HEK293T (cell line): Measurements from ENCODE around the gene STPG4.

Source experiments
- CTCF ChIA-PET: fragments of 350-600 bp; formaldehyde crosslinking; extraction: SDS; loops from one replicate; lab custom pipeline; 2021; ENCODE audit warnings: antibody characterized with exemption, inconsistent platforms; lab: Yijun Ruan, JAX
- POLR2A ChIA-PET: fragments of 350-600 bp; formaldehyde crosslinking; extraction: SDS; loops from one replicate; lab custom pipeline; 2020; ENCODE audit warnings: antibody characterized with exemption, inconsistent platforms; lab: Yijun Ruan, JAX
- DNase-seq: peaks from one replicate; pipeline ENCODE4 v3.0.0; 2012; ENCODE audit warnings: mixed read lengths; ENCODE audit errors: extremely low spot score
- ARNT ChIP-seq: fragments of 450-650 bp; IDR thresholded peaks from 2 replicates; pipeline ENCODE4 v1.6.1; 2017; ENCODE audit warnings: mild to moderate bottlenecking
- BHLHE40 ChIP-seq: fragments of 450-650 bp; IDR thresholded peaks from 2 replicates; pipeline ENCODE4 v1.6.1; 2016; ENCODE audit warnings: mild to moderate bottlenecking, moderate library complexity, borderline replicate concordance
- CTBP1 ChIP-seq: fragments of 450-650 bp; IDR thresholded peaks from 2 replicates; pipeline ENCODE4 v1.6.1; 2016; ENCODE audit warnings: borderline replicate concordance
- ELF4 ChIP-seq: fragments of 450-650 bp; IDR thresholded peaks from 2 replicates; pipeline ENCODE4 v1.6.1; 2017; ENCODE audit warnings: antibody characterized with exemption
- FOXA1 ChIP-seq: fragments of 450-650 bp; IDR thresholded peaks from 2 replicates; pipeline ENCODE4 v1.6.1; 2016; ENCODE audit warnings: mild to moderate bottlenecking
- FOXK2 ChIP-seq: fragments of 450-650 bp; IDR thresholded peaks from 2 replicates; pipeline ENCODE4 v1.6.1; 2016; ENCODE audit warnings: mild to moderate bottlenecking
- FOXM1 ChIP-seq: fragments of 450-650 bp; IDR thresholded peaks from 2 replicates; pipeline ENCODE4 v1.6.1; 2017; ENCODE audit warnings: mild to moderate bottlenecking, borderline replicate concordance
- HDGF ChIP-seq: fragments of 450-650 bp; IDR thresholded peaks from 2 replicates; pipeline ENCODE4 v1.6.1; 2017; ENCODE audit warnings: antibody characterized with exemption, borderline replicate concordance
- L3MBTL2 ChIP-seq: fragments of 450-650 bp; conservative IDR thresholded peaks from 2 replicates; pipeline ENCODE4 v1.6.1; 2016; ENCODE audit warnings: mild to moderate bottlenecking
- LEF1 ChIP-seq: fragments of 450-650 bp; IDR thresholded peaks from 2 replicates; pipeline ENCODE4 v1.6.1; 2017; ENCODE audit warnings: mild to moderate bottlenecking, borderline replicate concordance
- NFRKB ChIP-seq: fragments of 450-650 bp; IDR thresholded peaks from 2 replicates; pipeline ENCODE4 v1.6.1; 2016; ENCODE audit warnings: mild to moderate bottlenecking, moderate library complexity
- SP1 ChIP-seq: fragments of 450-650 bp; IDR thresholded peaks from 2 replicates; pipeline ENCODE4 v1.6.1; 2017
- SUZ12 ChIP-seq: fragments of 450-650 bp; IDR thresholded peaks from 2 replicates; pipeline ENCODE4 v1.6.1; 2016; ENCODE audit warnings: mild to moderate bottlenecking
- TARDBP ChIP-seq: fragments of 450-650 bp; IDR thresholded peaks from 2 replicates; pipeline ENCODE4 v1.6.1; 2016
- ZNF384 ChIP-seq: fragments of 450-650 bp; IDR thresholded peaks from 2 replicates; pipeline ENCODE4 v1.6.1; 2016
- TF ChIP-seq, protein P1 (sequence below): fragments of 450-650 bp; IDR thresholded peaks from 2 replicates; pipeline ENCODE4 v1.6.1; 2016

Gene STPG4, protein sequence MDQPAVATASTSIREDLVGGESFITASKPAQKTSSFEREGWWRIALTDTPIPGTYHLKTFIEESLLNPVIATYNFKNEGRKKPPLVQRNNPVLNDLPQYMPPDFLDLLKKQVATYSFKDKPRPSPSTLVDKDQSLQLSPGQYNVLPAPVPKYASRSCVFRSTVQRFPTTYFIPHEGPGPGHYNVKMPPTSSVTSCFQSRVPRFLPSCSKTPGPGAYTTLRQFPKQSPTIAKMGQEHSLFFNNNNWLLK

DNA sequence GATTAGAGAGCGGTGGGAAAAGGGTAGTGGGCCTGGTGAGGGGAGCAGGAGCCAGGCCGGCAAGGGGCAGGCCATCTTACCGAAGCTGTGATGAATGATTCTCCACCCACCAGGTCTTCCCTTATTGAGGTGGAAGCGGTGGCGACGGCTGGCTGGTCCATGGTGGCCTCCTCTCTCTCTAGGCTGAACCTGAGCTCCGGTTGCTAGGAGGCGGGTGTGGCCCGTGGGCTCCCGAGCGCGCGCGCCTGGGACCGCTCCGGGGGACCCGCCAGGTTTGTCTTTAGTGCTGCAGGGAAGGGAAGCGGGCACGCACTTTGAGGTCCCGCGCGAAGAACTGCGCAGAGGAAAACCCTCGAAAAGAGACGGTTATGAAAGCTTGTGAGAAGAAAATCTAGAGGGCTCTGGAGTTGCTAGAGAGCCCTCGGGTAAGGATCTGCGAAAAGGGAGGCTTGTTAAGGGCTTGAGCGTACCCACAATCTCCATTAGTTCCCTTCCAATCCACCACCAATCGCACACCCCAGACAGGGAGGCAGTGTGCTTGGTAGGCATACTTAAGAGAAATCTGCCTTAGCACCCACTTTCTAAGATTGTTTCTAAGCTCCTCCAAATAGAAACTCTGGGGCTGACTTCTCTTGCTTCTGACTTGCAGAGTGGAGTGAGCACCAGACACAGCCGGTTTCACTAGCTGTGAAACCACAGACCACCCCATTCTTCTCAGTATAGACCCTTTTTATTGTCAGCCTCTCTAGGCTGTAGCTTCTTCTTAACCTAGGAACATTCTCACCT is at the start of gene STPG4:
TSS of gene STPG4 (minus strand) at position 218 of the 786 bp plus-strand sequence. CDS start at position 161, 57 bp downstream.
- POLR2A ChIA-PET = no interaction called here
- no peak for DNase-seq
- TF ChIP-seq ELF4 (no peak), CTBP1 (no peak), FOXM1 (no peak), NFRKB (no peak), HDGF (no peak), SP1 (no peak), ZNF384 (no peak), BHLHE40 (no peak), LEF1 (no peak)
- CTCF ChIA-PET = no interaction called here

DNA sequence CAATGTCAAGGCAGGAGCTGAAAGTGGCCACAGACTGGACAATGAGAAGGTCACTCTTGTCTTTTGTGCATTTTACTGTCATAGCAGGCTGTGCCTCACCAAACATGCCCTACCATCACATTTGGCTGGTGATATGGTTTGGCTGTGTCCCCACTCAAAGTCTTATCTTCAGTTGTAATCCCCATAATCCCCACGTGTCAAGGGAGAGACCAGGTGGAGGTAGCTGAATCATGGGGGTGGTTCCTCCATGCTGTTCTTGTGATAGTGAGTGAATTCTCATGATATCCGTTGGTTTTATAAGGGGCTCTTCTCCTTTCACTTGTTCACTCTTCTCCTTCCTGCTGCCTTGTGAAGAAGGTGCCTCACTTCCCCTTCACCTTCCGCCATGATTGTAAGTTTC is 49.6 kb upstream of the STPG4 start:
- no peak for DNase-seq
- ChIA-PET CTCF (no interaction called here), POLR2A (interaction anchor here (1.4 kb wide), 1 partner anchor 10 kb away, joined by 4 read pairs; no protein-coding TSS in a partner anchor)
- no peak for TF ChIP-seq FOXM1

DNA sequence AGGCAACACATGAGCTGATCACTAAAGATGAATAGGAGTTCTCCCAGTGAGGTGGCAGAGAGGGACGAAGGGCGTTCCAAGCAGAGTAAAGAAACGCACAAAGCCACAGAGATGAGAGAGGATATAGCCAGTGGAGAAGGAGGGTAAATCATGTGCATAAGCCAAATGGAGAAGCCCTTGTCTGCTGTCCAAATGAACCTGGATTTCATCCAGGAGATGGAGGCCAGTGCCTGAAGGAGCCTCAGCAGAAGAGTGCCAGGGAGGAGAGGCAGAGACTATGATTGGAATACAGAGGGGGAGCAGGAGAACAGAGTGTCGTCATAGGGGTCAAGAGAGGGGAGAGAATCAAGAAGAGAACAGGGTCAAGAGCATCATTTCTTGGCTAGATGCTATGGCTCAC is 48.9 kb upstream of the STPG4 start:
- CTCF ChIA-PET = no interaction called here
- TF ChIP-seq ZNF384 (no peak), HDGF (no peak), NFRKB (no peak), ARNT (no peak)
- no peak for DNase-seq
- POLR2A ChIA-PET = interaction anchor here (1.4 kb wide), 1 partner anchor 9 kb away, joined by 4 read pairs; no protein-coding TSS in a partner anchor

DNA sequence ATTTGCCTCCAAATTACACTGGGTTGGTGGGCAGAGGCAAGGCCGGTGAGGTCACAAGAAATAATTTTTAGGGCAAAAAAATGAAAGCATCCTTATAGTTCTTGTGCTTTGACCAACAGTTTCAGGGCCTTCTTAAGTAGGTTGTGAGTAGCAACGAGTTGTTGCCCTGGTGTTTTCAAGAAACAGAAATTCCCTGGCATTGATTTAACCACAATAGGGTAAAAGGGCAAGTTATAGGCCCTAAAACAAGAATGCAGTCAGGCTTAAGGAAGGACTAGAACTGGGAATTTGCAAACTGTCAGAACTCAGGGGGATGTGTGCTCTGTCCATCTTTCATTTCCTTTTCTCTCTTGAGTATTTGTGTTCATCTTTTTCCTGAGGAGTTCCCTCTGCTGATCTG is 46.1 kb upstream of the STPG4 start:
- ChIA-PET CTCF (no interaction called here), POLR2A (no interaction called here)
- no peak for TF ChIP-seq TARDBP
- TF ChIP-seq NFRKB = no peak
- TF ChIP-seq FOXK2 = no peak
- TF ChIP-seq, protein P1, sequence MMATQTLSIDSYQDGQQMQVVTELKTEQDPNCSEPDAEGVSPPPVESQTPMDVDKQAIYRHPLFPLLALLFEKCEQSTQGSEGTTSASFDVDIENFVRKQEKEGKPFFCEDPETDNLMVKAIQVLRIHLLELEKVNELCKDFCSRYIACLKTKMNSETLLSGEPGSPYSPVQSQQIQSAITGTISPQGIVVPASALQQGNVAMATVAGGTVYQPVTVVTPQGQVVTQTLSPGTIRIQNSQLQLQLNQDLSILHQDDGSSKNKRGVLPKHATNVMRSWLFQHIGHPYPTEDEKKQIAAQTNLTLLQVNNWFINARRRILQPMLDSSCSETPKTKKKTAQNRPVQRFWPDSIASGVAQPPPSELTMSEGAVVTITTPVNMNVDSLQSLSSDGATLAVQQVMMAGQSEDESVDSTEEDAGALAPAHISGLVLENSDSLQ = no peak
- TF ChIP-seq CTBP1 = no peak
- TF ChIP-seq ARNT = no peak
- no peak for TF ChIP-seq ZNF384
- TF ChIP-seq L3MBTL2 = no peak
- TF ChIP-seq SUZ12 = no peak
- TF ChIP-seq FOXA1 = no peak
- TF ChIP-seq SP1 = no peak
- no peak for TF ChIP-seq LEF1
- no peak for TF ChIP-seq BHLHE40
- no peak for DNase-seq

DNA sequence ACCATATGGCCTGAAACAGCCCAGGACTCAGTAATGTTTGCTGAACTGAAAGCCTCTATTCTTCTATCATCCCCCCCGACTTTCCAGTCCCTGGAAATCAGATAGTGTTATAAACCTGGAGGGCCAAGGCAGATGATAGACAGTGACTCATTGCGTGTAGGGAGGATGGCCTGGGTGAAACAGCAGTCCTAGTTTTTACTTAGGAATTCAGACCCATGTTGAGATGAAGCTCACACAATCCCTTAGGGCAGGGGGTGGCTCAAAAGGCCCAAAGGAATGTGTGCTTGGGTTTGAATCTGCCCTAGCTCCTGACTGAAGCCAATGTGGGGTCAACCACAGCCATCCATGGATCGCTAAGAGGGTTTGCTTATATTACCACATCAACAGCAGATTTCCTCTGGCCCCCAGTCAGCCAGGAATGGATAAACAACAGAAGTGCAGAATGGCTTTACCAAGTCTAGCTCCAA is 43.9 kb upstream of the STPG4 start:
- ChIA-PET POLR2A (no interaction called here), CTCF (interaction anchor here (0.9 kb wide), 1 partner anchor 29 kb away, joined by 3 read pairs; no protein-coding TSS in a partner anchor)
- DNase-seq = no peak
- TF ChIP-seq ZNF384 (no peak), L3MBTL2 (no peak), SP1 (no peak), FOXK2 (no peak), ARNT (no peak), LEF1 (no peak), TARDBP (no peak), HDGF (no peak), CTBP1 (no peak), ELF4 (no peak), SUZ12 (no peak), NFRKB (no peak), FOXM1 (no peak), BHLHE40 (no peak)
- TF ChIP-seq, protein P1 = no peak

DNA sequence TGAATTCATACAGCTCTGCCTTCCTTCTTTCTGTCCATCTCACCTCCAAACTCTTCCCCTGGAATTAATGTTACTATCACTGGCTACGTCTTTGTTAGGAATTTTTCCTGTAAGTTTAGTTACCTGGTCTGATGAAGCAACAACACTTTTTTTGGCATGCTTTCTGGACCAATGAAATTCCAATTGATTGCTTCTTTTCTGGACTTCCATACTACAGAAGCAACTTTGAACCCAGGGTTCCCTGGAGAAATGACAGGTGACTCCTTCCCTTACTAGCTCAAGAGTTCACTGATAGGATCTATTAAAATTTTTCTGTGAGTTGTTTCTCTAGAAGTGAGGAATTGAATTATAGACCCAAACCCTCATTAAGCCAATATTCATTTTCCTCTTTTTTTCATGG is 41.4 kb upstream of the STPG4 start:
- TF ChIP-seq TARDBP = no peak
- TF ChIP-seq FOXM1 = no peak
- no peak for TF ChIP-seq L3MBTL2
- no peak for TF ChIP-seq ELF4
- TF ChIP-seq FOXA1 = no peak
- no peak for TF ChIP-seq CTBP1
- CTCF ChIA-PET = no interaction called here
- DNase-seq = no peak
- POLR2A ChIA-PET = interaction anchor here (2.5 kb wide), 1 partner anchor 12 kb away, joined by 5 read pairs; no protein-coding TSS in a partner anchor

DNA sequence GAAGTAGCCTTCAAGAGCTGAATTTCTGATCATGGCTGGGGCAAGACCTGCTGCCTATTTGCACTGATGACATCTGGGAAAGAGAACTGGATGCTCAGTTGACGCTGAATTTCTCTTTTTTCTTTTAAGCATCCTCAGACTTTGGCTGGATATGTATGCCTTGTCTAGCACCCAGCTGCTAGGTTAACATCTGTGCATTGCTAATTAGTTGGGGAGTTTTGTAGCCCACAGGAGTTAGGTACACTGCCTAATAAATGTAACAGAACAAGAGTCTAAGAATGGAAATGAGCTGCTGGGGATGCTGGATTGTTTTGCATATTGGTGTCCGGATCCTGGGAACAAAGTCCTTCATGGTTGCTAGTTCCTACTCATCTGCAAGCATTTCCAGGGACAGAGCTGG is 40.9 kb upstream of the STPG4 start:
- ChIA-PET CTCF (no interaction called here), POLR2A (interaction anchor here (2.5 kb wide), 1 partner anchor 12 kb away, joined by 5 read pairs; no protein-coding TSS in a partner anchor)
- TF ChIP-seq SUZ12 = no peak
- no peak for TF ChIP-seq LEF1
- TF ChIP-seq FOXM1 = no peak
- no peak for TF ChIP-seq FOXK2
- TF ChIP-seq NFRKB = no peak
- no peak for TF ChIP-seq BHLHE40
- TF ChIP-seq TARDBP = no peak
- no peak for TF ChIP-seq CTBP1
- DNase-seq = no peak
